Measurements from ENCODE around the gene DENND11.
A peak's percentile ranks its signal among the peaks of the same experiment; 100 is the strongest.

The DENND11 gene, protein sequence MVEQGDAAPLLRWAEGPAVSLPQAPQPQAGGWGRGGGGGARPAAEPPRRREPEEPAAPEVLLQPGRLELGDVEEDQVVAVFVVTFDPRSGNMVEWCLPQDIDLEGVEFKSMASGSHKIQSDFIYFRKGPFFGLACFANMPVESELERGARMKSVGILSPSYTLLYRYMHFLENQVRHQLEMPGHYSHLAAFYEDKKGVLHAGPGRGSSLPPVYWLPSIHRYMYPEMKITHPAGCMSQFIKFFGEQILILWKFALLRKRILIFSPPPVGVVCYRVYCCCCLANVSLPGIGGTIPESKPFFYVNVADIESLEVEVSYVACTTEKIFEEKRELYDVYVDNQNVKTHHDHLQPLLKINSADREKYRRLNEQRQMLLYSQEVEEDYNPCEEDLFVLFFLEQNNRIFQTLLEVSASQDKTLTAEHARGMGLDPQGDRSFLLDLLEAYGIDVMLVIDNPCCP

DNA sequence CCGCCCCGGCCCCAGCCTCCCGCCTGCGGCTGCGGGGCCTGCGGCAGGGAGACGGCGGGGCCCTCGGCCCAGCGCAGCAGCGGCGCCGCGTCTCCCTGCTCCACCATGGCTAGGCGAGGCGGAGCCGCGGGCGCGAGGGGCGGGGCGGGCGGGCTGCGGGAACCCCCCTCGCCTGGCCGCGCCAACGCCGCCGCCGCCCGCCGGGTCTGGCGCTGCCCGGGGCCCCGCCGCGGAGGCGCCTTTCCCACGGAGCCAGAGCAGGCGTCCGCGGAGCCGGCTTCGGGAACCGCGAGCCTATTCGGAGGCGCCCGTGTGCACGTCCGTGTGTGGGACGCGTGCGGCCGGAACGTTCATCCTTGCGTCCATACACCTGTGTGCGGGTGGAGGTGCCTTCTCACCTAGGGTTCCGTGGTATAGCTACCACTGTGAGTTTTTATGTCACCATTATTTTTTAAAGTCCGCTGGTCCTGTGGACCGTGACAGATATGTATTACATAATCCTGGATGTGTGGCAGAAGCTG is at the start of gene DENND11:
TSS of gene DENND11 (minus strand) at position 120 of the 521 bp plus-strand sequence. CDS start at position 107, 13 bp downstream.
- DNase-seq (ENCODE audit: low spot score), result peak; percentile 54

DNA sequence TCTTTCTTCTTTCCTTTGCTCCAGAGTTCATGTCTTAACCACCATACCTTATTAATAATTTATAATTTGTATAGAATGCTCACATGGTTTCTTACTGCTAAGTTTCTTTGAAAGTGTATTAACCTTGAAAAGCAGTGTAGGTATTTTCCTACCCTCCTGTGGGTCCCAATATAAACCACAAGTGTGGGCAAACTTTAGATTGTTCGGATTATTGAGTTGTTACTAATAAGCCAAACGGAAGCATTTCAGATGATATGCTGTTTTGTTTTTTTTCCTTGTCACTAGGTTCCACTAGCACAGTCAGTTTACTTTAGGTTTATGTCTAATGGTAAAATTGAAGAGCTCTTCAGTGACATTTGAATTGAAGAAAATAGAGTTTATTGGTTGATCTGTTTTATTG is 46.4 kb upstream of the DENND11 start:
- no peak for DNase-seq (ENCODE audit: low spot score)

DNA sequence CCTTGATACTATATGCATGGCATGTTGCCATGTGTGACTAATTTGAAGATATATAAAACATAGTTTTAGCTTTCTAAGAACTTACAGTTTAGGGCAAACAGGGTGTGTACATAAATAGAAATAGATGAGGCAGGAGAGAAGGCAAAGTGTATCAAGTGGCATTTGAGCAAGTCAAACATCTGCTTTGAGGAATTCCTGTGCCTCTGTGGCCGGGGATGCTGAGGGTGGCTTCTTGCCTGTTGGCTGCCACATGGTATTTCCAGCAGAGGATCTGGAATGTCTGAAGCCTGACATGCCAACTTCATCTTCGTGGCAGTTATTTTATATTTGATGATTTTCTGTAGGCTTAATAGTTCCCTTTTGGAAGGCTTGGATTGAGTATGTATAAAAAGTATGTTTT is 42.2 kb upstream of the DENND11 start:
- no peak for DNase-seq (ENCODE audit: low spot score)

DNA sequence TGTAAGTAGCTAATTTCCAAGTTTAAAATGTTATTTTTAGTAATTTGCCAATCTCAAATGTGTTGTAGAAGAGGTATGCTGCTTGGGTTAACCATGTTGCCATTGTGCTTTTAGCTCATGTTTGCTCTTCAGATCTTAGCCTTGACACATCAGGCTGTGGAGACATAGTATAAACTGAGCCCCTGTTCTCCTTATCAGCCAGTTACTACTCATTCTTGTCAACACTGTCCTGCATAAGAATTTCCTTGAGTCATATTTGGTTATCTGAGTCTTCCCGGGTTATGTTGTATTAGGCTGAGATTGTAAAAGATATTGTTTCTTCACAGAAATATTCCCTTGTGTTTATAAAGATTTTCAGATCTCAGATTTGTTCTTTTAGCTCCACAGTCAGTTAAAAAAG is 40.3 kb upstream of the DENND11 start:
- no peak for DNase-seq (ENCODE audit: low spot score)

DNA sequence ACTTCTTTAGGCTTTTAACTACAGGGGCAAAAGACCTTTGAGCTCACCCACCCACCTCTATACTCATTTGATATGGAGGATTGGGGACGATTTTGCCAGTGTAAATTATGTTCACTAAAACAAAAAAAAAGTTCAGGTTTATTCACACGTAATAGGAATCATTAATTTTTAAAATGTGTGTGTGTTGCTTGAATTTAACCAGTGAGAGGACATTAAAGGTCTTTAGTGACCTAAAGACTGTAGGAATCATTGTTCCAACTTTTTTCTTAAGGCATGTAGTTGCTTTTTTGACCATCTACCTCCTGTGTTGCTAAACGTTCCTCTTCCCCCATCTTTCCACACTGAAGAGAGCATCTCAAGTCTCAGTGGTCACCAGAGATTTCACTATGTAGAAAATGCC is 37.3 kb upstream of the DENND11 start:
- DNase-seq (ENCODE audit: low spot score), result no peak

DNA sequence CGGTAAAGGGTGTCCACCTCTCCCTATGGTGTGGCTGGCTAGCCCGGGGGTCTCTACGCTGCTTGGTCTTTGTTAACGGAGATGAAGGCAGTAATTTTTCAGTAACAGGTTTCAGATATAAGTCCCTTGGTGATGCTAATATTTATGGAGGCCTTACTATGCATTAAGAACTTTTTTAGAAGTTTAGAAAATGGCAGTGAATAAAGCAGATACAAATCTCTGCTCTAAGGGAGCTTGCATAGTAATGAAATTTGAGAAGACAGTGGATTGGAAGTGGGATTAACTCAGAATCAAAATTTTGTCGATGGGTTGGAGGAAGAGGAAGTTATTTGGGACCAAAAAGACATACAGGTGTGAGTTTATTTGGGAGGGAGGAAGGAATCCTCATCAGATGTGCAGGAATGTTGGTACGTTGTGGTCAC is 36.6 kb upstream of the DENND11 start:
- DNase-seq (ENCODE audit: low spot score), result no peak

DNA sequence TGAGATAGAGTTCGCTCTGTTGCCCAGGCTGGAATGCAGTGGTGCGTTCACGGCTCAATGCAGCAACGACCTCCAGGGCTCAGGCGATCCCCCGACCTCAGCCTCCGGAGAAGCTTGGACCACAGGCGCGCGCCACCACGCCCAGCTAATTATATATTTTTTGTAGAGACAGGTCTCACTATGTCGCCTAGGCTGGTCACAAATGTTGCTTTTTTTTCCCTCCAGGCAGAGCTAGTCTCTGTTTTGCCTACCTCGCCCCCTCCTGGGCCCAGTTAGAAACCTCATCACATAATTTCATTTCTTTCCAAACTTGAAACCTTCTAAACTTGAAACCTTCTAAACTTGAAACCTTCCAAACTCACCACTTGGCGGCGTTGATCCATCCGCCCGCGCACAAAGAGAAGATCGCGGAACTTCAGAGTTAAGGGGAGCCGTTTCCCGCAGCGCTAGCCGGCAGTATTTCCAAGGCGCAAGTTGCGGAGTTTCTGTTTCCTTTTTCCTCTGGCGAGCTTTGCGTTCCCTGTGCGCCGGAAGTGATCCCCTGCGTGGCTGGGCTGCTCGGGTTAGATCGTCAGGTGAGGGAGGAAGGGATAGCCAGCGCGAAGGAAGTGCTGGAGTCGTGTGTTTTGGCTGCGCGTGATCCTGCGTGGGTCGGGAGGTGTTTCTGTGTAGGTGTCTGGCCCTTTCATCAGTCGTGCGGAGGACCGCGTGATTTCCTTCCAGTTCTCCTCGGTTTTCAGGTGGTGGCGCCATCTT is 36.0 kb upstream of the DENND11 start, which contains the start of gene SSBP1:
TSS of gene SSBP1 (plus strand) at position 523 of the 756 bp plus-strand sequence. CDS start 809 bp downstream, outside the sequence.
- peak; percentile 99 for DNase-seq (ENCODE audit: low spot score)

DNA sequence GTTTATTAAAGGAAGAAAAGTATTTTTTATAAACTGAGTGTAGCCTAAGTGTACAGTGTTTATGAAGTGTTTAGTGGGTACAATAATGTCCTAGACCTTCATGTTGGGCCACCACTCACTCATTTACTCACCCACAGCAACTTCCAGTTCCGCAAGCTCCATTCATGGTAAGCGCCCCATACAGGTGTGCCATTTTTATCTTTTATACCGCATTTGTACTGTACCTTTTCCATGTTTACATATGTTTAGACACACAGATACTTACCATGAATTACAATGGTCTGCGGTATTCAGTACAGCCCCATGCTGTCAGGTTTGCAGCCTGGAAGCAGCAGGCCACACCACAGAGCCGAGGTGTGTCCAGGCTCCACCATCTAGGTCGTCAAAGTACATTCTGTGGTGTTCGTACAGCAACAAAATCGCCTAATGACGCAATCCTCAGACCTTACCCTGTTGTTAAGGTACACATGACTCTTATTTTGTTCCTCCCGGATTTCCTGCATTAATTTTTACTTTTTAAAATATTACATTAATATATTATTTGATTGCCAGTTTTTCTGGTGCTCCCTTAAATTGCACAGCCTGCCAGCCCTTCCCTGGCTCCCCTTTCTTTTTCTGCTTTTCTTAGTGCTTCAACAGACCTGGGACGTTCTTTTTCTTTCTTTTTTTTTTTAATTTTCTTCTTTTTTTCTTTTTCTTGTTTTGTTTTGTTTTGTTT is 35.3 kb upstream of the DENND11 start:
- DNase-seq (ENCODE audit: low spot score), result peak; percentile 63

DNA sequence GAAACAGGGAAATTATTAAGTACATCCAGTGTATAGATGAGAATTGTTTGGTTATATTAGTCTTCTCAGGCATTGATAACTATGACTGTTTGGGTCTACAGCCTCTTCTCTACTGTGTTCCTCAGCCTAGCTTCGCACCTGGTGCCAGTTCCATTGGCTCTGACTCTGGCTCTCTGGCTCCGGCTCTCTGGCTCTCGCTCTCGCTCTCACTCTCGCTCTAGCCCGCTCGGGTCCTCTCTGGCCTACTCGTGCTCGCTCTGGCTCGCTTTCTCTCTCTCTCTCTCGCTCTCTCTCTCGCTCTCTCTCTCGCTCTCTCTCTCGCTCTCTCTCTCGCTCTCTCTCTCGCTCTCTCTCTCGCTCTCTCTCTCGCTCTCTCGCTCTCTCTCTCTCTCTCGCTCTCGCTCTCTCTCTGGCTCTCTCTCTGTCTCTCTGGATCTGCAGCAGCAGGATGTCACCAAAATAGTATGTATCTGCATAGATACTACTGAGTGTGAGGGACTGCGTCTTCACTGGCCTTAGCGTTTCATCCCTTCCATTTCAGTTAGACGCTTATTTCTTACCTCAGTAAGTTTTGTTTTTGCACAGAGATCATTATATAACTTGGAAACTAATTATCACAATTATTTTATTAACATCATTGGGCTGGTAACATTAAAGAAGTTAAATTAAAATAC is 29.6 kb upstream of the DENND11 start:
- DNase-seq (ENCODE audit: low spot score), result no peak

DNA sequence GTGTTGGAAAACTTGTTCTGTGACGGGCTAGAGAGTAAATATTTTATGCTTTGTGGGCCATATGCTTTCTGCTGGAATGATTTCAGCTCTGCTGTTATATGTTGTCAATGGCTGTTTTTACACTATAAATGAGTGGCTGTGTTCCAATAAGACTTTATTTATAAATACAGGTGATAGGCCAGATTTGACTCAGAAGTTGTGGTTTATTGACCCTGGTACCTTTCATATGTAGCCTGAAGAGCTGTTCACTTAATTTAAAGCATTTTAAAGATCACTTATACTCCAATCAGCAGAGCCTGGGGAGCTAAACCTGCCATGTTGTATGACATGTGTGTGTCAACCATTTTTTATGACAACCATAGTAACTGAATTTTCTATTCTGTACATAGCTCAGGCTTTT is 27.1 kb upstream of the DENND11 start:
- DNase-seq (ENCODE audit: low spot score), result no peak

DNA sequence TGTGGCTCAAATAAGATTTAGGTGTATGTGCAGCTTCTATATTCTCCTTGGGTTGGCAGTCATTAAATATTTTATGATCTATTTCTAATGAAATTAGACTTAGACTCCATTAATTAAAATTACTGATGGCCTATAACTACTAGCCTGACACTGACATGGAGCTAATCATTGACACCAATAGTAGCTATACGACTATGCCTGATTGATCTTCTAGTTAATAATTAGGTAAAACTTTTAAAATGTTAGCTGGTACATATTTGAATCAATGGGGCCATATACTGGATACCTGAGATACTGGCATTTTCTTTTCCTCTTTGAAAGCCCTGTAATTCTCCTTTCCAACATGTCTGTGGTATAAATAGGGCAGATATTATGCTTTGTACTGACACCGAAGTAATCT is 20.6 kb upstream of the DENND11 start:
- DNase-seq (ENCODE audit: low spot score), result no peak

DNA sequence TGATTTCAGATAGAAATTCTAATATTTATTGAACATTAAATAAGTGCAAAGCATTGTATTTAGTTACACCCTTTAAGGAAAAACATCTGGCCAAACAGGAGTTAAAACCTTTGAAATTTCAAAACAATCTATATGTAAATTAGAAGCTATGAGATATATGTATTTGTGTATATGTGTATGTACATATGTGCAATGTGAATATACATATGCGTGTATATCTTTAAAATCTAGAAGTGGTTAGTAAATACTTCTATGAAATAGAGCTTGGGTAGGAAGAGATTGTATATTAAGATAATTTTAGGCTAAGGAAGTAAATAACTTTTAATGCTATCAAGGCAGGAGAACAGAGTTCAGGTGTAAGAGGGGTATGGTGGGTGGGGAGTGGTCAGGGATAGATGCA is 15.5 kb upstream of the DENND11 start:
- DNase-seq (ENCODE audit: low spot score), result no peak

DNA sequence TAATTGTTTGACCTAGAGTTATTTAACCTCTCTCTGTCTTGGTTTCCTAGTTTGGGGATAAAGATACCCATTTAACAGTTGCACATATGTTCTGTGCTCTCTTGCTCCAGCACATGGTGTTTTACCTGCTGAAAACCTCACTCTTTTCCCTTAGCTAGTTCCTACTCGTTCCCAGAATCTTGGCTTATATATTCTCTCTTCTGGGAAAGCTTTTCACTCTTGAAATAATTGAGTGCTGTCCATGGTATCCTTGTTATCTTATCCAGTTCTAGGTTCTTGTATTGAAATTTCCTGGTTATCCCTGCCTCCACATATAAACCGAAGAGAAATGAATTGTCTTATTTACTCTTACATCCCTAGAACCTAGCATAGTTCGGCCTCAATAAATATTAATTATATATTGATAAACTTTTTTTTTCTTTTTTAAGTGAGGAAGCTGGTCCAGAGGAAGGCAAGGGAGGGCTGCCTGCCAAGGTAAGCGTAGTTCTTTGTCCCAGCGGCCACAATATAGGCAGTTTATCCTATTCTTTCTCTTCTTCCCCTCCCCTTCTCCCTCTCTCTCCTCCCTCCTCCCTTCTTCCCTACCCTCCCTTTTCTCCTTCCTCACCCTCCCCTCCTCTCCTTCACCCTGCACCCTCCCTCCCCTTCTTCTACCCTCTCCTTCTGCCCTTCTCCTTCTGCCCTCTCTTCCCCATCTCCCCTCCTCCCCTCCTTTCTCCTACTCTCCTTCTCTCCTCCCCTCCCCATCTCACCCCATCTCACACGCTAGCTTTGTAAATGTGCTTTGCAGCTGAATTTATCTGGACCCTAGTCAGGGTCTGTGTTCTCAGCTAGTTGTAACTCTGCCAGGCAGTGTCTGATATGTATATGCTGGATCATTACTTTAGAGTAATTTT is 14.1 kb upstream of the DENND11 start:
- DNase-seq (ENCODE audit: low spot score), result no peak

DNA sequence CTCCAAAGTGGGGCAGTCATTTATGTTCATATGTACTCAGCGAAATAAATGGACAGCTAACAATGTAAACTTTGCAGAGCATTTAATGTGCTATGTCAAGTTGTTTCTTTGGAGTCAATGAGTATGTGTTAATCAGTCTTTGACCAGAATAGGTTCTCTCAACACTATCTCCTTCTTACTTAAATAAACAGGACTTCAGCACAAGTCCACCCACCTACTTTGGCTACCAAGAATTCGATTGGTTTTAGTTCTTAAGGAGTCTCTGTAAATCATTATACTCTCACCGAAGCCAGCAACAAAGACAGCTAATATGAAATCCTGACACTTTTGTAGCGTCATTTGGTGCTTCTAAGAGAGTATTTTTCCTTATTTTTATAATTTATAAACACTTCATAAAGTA is 13.1 kb upstream of the DENND11 start:
- DNase-seq (ENCODE audit: low spot score), result no peak

DNA sequence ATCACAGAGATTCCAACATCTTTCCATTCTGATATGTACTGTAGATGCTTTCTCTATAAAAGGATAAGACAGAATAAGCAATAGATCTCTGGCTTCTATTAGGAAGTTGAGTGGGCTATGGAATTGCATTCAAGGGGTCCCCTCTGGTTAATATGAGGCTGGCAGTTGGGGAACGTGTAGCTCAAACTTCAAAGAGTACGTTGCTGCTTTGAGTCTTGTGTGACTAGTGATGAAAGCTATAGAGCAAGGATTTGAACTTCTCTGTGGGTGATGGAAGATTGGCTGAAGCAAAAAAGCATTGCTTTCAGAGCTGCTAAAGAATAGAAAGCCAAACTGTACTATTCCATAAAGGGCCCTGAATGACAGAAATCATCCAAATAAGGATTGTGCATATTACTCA is 12.6 kb upstream of the DENND11 start:
- DNase-seq (ENCODE audit: low spot score), result no peak

DNA sequence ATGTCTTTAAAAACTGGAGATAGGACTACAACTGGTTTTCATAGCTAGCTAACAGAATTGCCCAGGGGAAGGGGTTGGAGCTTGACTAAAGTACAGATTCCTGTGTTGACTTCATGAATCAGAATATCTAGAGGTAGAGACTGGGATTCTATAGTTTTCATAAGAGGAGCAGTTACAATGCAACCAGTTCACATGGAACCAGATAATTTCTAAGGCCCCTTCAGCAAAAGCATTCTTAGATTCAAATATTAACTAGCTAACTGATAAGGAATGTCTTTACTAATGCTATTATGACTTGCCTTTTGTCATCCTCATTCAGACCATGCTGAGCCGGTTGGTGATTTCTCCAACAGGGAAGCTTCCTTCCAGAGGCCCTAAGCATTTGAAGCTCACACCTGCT is 11.9 kb upstream of the DENND11 start:
- DNase-seq (ENCODE audit: low spot score), result no peak

DNA sequence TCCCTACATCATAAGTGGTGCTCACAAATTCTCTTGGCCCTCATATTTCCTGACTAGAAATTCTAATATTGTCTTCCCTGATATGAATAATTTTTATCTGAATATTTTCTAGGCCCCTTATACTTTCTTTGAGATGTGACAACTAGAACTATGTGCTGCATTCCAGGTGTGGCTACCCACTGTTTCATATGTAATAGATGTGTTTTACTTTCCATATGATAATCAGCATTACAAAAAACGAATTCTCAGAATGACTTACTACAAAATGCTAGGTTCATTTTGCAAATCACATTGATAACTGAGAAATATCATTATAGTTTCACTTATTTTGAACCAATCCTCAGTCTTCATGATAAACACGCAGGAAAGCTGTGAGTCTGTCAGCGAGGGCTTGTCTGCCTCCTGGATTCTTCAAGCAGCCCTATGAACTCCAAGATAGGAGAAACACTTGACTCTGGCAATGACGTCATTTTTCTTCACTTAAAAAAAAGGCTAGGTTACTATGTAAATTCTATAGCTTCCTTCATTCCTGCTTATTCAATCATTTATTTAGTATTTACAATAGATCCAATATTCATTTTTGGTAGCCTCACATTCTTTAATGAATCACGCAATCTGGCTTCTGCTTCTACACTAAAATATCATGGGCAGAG is 10.8 kb upstream of the DENND11 start:
- no peak for DNase-seq (ENCODE audit: low spot score)

DNA sequence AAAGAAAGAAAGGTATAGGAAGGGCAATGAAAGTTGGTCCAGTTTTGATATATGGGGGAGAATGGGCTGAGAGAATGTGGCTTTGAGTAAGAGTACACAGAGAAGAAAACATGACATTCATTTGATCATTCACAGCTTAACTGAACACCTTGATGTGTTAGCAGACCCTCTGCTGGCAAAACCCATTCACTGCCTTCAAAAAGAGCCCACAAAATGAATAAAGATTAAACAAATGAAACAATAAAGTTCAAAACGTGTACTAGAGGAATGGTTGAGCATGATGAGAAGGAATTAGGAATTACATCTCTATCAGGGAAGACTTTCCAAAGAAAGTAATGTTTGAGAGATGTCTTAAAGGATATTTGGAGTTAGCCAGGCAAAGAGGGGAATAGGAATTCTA is 8.3 kb upstream of the DENND11 start:
- DNase-seq (ENCODE audit: low spot score), result no peak

DNA sequence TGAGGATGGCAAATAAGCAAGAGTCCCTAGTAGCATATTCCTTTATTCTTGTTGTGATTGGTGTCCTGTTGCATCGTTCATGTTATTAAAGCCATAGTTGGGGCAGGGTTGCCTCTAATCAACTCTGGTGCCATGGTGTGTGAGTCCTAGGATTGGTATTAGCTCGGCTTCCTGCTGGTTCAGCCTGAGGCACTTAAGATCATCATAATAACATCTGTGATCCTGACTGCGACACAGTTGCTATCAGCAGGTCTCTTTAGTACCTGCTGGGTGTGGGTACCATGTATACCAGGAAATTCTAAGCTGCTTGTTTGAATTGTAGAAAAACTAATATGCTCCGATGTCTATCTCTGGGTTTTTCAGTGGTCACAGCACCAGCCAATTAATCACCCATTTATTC is 7.8 kb upstream of the DENND11 start:
- no peak for DNase-seq (ENCODE audit: low spot score)

DNA sequence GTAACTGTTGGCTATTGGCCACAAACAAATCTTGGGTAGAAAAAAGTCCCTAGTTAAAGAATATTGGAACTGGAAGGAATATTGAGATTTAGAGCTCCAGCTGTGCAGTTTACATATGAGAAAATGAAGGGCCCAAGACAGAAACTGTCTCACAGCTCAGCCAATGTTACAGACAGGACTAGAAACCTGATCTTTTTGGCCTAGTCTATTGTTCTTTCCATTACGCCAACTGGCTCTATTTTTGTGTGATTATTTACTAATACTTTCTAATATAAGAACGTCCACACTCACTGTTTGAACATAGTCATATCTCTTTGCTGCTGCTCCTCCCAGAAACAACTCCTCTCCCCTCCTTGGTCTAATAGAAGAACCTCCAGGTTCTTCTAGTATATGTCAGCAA is 7.4 kb upstream of the DENND11 start:
- no peak for DNase-seq (ENCODE audit: low spot score)
